CD4-positive, CD25-positive, alpha-beta regulatory T cell (primary cell): ENCODE data around the gene RELCH. TPM values are rescaled to one million over a fixed set of nuclear protein-coding genes. Genes with fewer than 3 reads are reported as not detected.

Experiments used
- ATAC-seq, 2 donors: fragments of 150-1000 bp; cut with Tn5 transposase; one replicate each; pipeline ENCODE4 v1.10.0; 2021; ENCODE audit warnings: low read depth in 2 of 2, moderate number of reproducible peaks in 2 of 2, moderate library complexity in 1 of 2
- DNase-seq, 3 donors: peaks; one replicate each; pipeline versions ENCODE4 v3.0.0 to v3.0.0-alpha.2; 2012 to 2022; ENCODE audit warnings: mixed read lengths in 1 of 3
- H3K27ac ChIP-seq: one replicate; pipeline ENCODE4 v1.7.0; 2013; ENCODE audit warnings: mild to moderate bottlenecking, low read length; ENCODE audit not compliant: insufficient read depth, poor library complexity, severe bottlenecking
- H3K27me3 ChIP-seq: one replicate; pipeline ENCODE4 v1.7.0; 2013; ENCODE audit warnings: low read length; ENCODE audit not compliant: control insufficient read depth, insufficient read depth
- H3K36me3 ChIP-seq: one replicate; pipeline ENCODE4 v1.7.0; 2013; ENCODE audit warnings: mild to moderate bottlenecking, low read length, moderate library complexity; ENCODE audit not compliant: control insufficient read depth, insufficient read depth
- H3K4me1 ChIP-seq: 2 replicates; pipeline ENCODE4 v1.7.0; 2013; ENCODE audit warnings: mild to moderate bottlenecking, low read length; ENCODE audit not compliant: insufficient read depth, control insufficient read depth, poor library complexity, severe bottlenecking
- H3K4me3 ChIP-seq: one replicate; pipeline ENCODE4 v1.7.0; 2013; ENCODE audit warnings: low read depth, mild to moderate bottlenecking, low read length, moderate library complexity
- H3K9me3 ChIP-seq, 2 experiments: 1 replicate in 1 of 2; 2 replicates in 1 of 2; pipeline ENCODE4 v1.7.0; 2013; ENCODE audit warnings: low read length in 2 of 2, mild to moderate bottlenecking in 1 of 2, moderate library complexity in 1 of 2; ENCODE audit not compliant: control insufficient read depth in 2 of 2
- H3K27ac Mint-ChIP-seq, 3 donors: one replicate each; pipeline ENCODE4 v1.8.0; 2020 to 2022; ENCODE audit warnings: mild to moderate bottlenecking in 3 of 3, mixed read lengths in 3 of 3, moderate library complexity in 2 of 3
- H3K27me3 Mint-ChIP-seq: one replicate; pipeline ENCODE4 v1.8.0; 2022; ENCODE audit warnings: mild to moderate bottlenecking, mixed read lengths
- H3K36me3 Mint-ChIP-seq: one replicate; pipeline ENCODE4 v1.8.0; 2020; ENCODE audit warnings: mixed read lengths
- H3K4me1 Mint-ChIP-seq, 4 donors: one replicate each; pipeline ENCODE4 v1.8.0; 2020 to 2022; ENCODE audit warnings: mixed read lengths in 4 of 4, mild to moderate bottlenecking in 1 of 4
- H3K4me3 Mint-ChIP-seq, 4 donors: one replicate each; pipeline ENCODE4 v1.8.0; 2020 to 2022; ENCODE audit warnings: mild to moderate bottlenecking in 4 of 4, mixed read lengths in 4 of 4, moderate library complexity in 3 of 4
- H3K9me3 Mint-ChIP-seq, 7 donors: one replicate each; pipeline ENCODE4 v1.8.0; 2020 to 2022; ENCODE audit warnings: mixed read lengths in 7 of 7, mild to moderate bottlenecking in 3 of 7, moderate library complexity in 2 of 7
- polyA plus RNA-seq, 4 donors: library from polyadenylated mRNA; unstranded; fragments of 300-500 nt; fragmentation: Illumina TruSeq; gene quantifications; one replicate each; pipeline ENCODE4 v1.2.3, GENCODE V29; 2021
- total RNA-seq: library from RNA; stranded (reverse); gene quantifications from one replicate; pipeline ENCODE4 v1.2.3, GENCODE V29; 2022

Gene RELCH
- total and polyA plus RNA-seq, 5 donors from 2014 or later: 7.6 to 76.5 (median 9.3) TPM

- no peaks in the 10 kb centered on the region for H3K36me3 Mint-ChIP-seq
- no peak overlapping the region for H3K27ac Mint-ChIP-seq
- H3K27me3 ChIP-seq: peaks cover 15% of the 10 kb centered on the region
Observed at GRCh38 chr18:62331581-62332356, 144.7 kb downstream of the RELCH start.

DNA sequence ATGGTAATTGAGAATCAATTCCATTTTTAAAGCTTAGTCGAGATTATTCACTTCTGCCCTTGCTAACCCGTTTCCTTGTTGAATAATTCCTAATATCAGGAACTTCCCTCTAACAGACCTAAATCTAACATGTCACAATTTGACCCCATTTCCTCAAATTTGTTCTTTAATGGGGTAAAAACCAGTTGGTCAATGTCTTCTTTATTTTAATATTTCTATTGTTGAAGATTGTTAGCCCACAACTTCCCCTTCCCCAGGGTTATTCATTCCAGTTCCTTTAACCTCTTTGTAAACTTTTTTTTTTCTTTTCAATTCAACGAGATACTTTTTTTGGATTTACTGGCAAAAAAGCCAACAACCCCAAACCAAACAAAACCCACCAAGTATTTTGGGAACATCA is 145.4 kb downstream of the RELCH start:
- Histone ChIP-seq H3K9me3 (no peaks in the 10 kb centered on the region), H3K27ac (no peak overlapping the region), H3K4me1 (peaks cover 8% of the 10 kb centered on the region), H3K36me3 (no peaks in the 10 kb centered on the region), H3K4me3 (no peak overlapping the region), H3K27me3 (peaks cover 8% of the 10 kb centered on the region)
- Mint-ChIP-seq H3K27me3 (peaks cover 24% of the 10 kb centered on the region), H3K36me3 (no peaks in the 10 kb centered on the region), H3K27ac (no peak overlapping the region), H3K4me1 (peaks cover 13 to 32% (median 20%) of the 10 kb centered on the region in 4 donors), H3K9me3 (no peaks in the 10 kb centered on the region), H3K4me3 (no peak overlapping the region)
- no peak for DNase-seq
- ATAC-seq: no peak

More at GRCh38 chr18:62331581-62332356, 144.7 kb downstream of the RELCH start:
- Mint-ChIP-seq H3K4me3 (peak overlapping the region in 1 of 4 donors; percentile 24), H3K4me1 (peaks cover 13 to 36% (median 21%) of the 10 kb centered on the region in 4 donors), H3K9me3 (no peaks in the 10 kb centered on the region), H3K27me3 (peaks cover 28% of the 10 kb centered on the region)
- H3K4me1 ChIP-seq: peaks cover 8% of the 10 kb centered on the region
- no peak overlapping the region for H3K4me3 ChIP-seq
- ATAC-seq: no peak
- H3K9me3 ChIP-seq: no peaks in the 10 kb centered on the region
- no peaks in the 10 kb centered on the region for H3K36me3 ChIP-seq
- no peak overlapping the region for H3K27ac ChIP-seq
- peak in 1 of 3 donors; percentile 12 for DNase-seq

DNA sequence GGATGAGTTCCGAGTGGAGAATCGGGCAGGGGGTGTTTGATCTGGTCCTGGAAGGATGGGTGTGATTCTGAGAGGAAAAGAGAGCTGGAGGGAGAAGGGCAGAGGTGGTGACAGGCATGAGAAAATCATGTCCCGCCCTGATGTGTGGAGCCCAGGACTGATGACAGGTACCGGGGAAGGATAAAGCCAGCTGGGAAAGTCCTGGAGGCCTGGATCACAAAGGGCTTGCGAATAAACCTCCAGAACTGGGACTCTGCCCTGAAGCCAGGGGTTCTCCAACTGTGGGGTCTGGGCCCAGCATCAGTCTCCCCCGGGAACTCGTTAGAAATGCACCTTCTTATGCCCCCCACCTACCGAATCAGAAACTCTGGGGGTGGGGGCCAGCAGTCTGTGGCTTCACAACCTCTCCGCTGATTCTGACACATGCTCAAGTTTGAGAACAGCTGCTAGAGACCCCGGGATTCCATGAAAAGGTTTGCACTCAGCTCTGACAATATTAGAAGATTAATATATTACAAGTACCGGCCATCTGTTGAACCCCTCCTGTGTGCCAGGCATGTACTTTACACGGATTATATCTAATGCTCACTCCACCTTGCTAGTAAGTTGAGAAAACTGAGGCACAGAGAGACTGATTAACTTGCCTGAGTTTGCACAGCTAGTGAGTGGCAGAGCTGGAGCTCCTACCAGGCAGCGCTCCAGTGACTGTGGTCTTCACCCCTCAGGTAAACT is 146.1 kb downstream of the RELCH start:
- no peak for DNase-seq
- Mint-ChIP-seq H3K36me3 (no peaks in the 10 kb centered on the region), H3K9me3 (no peaks in the 10 kb centered on the region), H3K4me1 (peaks cover 13 to 27% (median 17%) of the 10 kb centered on the region in 4 donors), H3K27me3 (peaks cover 23% of the 10 kb centered on the region), H3K4me3 (no peak overlapping the region), H3K27ac (no peak overlapping the region)
- Histone ChIP-seq H3K4me1 (peaks cover 8% of the 10 kb centered on the region), H3K27ac (no peak overlapping the region), H3K27me3 (peaks cover 1% of the 10 kb centered on the region), H3K36me3 (no peaks in the 10 kb centered on the region), H3K4me3 (no peak overlapping the region), H3K9me3 (no peaks in the 10 kb centered on the region)
- no peak for ATAC-seq

- H3K36me3 Mint-ChIP-seq: no peaks in the 10 kb centered on the region
Observed at GRCh38 chr18:62334120-62334519, 147.1 kb downstream of the RELCH start.

DNA sequence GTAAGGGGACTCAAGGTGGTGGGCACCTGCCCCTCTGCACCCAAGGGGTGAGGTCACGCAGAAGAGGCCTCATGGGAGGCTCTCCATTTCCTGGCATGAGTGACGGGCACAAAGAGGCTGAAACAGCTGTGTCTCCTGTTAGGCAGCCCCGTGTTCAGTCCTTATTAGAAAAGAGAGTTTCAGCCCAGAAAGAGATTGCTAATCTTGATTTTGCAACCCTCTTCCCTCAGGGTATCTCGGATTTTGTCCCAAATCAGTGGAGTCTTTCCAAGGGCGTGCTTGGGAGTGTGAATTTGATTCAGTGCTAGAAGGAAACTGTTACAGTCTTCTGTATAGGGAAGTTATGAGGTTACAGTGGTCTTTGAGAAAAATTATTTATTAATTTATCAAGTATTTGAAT is 148.4 kb downstream of the RELCH start:
- H3K9me3 Mint-ChIP-seq: no peaks in the 10 kb centered on the region
- peaks cover 18% of the 10 kb centered on the region for H3K27me3 Mint-ChIP-seq
- H3K4me1 Mint-ChIP-seq: peaks cover 5 to 22% (median 7%) of the 10 kb centered on the region in 4 donors

More at GRCh38 chr18:62334120-62334519, 147.1 kb downstream of the RELCH start:
- no peaks in the 10 kb centered on the region for H3K9me3 ChIP-seq
- H3K27ac Mint-ChIP-seq: no peak overlapping the region
- H3K9me3 Mint-ChIP-seq: no peaks in the 10 kb centered on the region
- H3K4me3 Mint-ChIP-seq: no peak overlapping the region
- no peaks in the 10 kb centered on the region for H3K36me3 ChIP-seq
- no peak overlapping the region for H3K4me3 ChIP-seq
- no peak overlapping the region for H3K27ac ChIP-seq
- ATAC-seq: no peak
- H3K27me3 ChIP-seq: no peaks in the 10 kb centered on the region
- H3K4me1 Mint-ChIP-seq: peaks cover 13 to 30% (median 16%) of the 10 kb centered on the region in 4 donors
- DNase-seq: no peak
- peaks cover 23% of the 10 kb centered on the region for H3K27me3 Mint-ChIP-seq
- peaks cover 8% of the 10 kb centered on the region for H3K4me1 ChIP-seq

DNA sequence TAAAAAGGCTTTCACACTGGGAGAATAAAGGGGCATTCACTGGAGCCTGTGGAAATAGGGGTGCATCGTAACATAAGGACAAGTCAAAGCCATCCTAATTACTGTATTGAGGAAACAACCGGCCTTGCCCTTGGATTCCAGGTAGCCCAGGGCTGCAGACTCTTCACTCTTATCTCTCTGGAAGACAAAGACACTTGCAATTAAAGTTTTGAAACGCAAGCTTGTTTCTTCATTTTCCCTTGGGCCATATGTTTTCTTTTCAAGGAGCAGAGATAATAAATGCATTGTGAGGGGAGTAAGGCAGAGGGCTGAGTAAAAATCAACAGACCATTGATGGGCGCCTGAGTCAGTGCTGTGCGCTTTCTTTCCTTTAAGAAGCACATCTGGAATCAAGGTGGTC is 149.6 kb downstream of the RELCH start:
- Histone ChIP-seq H3K27me3 (no peaks in the 10 kb centered on the region), H3K9me3 (no peaks in the 10 kb centered on the region), H3K4me3 (no peak overlapping the region), H3K36me3 (no peaks in the 10 kb centered on the region), H3K4me1 (no peaks in the 10 kb centered on the region), H3K27ac (no peak overlapping the region)
- no peaks in the 10 kb centered on the region for H3K9me3 Mint-ChIP-seq
- H3K4me1 Mint-ChIP-seq: peaks cover 2 to 15% (median 5%) of the 10 kb centered on the region in 4 donors
- DNase-seq (no peak), ATAC-seq (no peak)
- no peak overlapping the region for H3K27ac Mint-ChIP-seq
- H3K4me3 Mint-ChIP-seq: no peak overlapping the region
- peaks cover 18% of the 10 kb centered on the region for H3K27me3 Mint-ChIP-seq
- no peaks in the 10 kb centered on the region for H3K36me3 Mint-ChIP-seq

More for the DNA sequence above, 148.4 kb downstream of the RELCH start:
- Histone ChIP-seq H3K27me3 (no peaks in the 10 kb centered on the region), H3K27ac (no peak overlapping the region), H3K4me1 (no peaks in the 10 kb centered on the region), H3K9me3 (no peaks in the 10 kb centered on the region), H3K4me3 (no peak overlapping the region), H3K36me3 (no peaks in the 10 kb centered on the region)
- ATAC-seq: no peak
- H3K36me3 Mint-ChIP-seq: no peaks in the 10 kb centered on the region
- no peak overlapping the region for H3K4me3 Mint-ChIP-seq
- no peak for DNase-seq
- H3K27ac Mint-ChIP-seq: no peak overlapping the region

- H3K4me3 Mint-ChIP-seq: no peak overlapping the region
- peaks cover 0 to 10% (median 3%) of the 10 kb centered on the region in 4 donors for H3K4me1 Mint-ChIP-seq
- H3K4me3 ChIP-seq: no peak overlapping the region
- no peaks in the 10 kb centered on the region for H3K36me3 ChIP-seq
- H3K27ac ChIP-seq: no peak overlapping the region
- H3K27ac Mint-ChIP-seq: no peak overlapping the region
- no peak for ATAC-seq
- H3K4me1 ChIP-seq: no peaks in the 10 kb centered on the region
- no peak for DNase-seq
- no peaks in the 10 kb centered on the region for H3K9me3 Mint-ChIP-seq
- no peaks in the 10 kb centered on the region for H3K9me3 ChIP-seq
- no peaks in the 10 kb centered on the region for H3K27me3 ChIP-seq
- no peaks in the 10 kb centered on the region for H3K36me3 Mint-ChIP-seq
- H3K27me3 Mint-ChIP-seq: peaks cover 18% of the 10 kb centered on the region
Observed at GRCh38 chr18:62337336-62337735, 150.3 kb downstream of the RELCH start.
